GM18507 (cell line): ENCODE results near the gene HYOU1.

Experiments used
- DNase-seq: peaks from one replicate; pipeline ENCODE4 v3.0.0; 2011; ENCODE audit warnings: low read depth; ENCODE audit not compliant: insufficient read length; ENCODE audit errors: extremely low spot score
- FAIRE-seq: peaks from 2 replicates; lab custom pipeline; 2011; peaks lifted over from hg19 to GRCh38; lab: Jason Lieb, UNC

The HYOU1 gene

DNA sequence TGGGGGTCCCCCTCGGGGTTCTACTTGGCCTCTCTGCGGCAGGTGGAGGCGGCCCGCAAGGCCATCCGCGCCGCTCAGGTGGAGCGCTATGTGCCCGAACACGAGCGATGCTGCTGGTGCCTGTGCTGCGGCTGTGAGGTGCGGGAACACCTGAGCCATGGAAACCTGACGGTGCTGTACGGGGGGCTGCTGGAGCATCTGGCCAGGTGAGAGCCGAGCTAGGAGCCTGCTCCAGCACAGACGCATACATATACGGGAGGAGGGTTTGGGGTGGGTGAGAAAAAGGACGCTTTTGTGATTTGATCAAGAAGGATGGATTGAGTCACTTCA, 58.7 kb downstream of the HYOU1 start:
- no peak for FAIRE-seq

DNA sequence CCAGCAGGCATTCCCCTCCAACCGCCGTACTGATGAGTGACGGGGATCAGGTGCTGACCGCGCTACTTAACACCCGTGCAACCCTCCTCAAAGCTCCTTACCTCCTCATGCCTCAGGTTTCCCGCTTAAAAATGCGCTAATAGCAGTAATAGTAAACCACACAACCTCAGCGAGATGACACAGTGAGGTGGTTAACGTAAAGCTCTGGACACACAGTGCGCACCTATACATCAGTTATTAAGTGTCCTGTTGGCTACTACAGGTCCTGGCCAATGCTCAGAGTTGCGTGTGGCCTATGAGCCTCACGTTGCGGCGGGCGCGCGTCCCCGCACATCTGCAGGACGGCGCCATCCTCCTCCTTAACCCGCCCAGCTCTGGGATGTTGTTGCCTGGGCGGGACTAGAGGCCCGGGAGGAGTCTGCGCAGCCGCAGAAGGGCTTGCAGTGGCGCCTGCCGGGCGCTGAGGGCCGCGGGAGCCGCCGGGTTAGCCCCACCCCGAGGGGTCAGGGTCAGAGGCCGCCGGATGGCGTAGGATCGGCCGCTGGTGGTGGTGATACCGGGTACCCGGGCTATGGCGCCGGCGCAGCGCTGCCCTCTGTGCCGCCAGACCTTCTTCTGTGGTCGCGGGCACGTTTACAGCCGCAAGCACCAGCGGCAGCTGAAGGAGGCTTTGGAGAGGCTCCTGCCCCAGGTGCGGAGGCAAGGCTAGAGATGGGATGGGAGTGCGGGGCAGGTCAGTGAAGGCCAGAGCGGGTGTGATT, 59.2 kb downstream of the HYOU1 start, which contains the start of gene CENATAC:
Gene CENATAC, plus strand, starts transcription at position 512 of the 761 bp plus-strand sequence. Its CDS starts 60 bp downstream, at position 572.
- DNase-seq = peak; percentile 98
- peak; percentile 88 for FAIRE-seq

More for the DNA sequence above, 58.7 kb downstream of the HYOU1 start:
- DNase-seq = no peak

DNA sequence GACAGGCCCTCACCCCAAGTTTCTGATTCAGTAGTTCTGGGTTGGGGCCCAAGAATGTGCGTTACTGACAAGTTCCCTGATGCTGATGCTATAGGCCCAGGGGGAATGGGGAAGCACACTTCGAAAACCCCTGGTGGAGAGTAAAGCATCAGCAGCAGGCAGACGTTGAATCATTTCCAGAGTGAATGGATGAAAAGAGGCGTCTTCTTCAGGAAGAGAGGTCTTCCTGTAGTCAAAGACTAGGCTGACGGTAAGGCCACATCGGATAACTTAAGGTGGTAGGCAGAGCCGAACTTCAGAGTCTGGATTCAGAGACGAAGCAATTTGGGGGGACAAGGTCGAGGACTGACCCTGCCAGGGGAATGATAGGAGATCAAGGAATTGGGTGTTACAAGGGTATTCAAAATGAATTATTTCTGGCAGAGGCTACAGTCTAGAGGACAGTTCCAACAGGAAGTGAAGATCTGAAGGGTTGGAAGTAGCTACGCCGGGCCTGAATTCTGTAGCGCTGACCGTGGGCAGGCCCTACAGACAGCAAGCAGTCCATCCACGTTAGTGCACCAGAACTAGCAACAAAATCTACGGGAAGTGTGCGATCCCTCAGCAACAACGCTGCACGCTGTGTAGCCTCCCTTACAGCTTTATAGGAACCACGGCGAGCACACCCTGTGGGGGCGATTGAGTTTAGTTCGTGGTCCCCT, 59.9 kb downstream of the HYOU1 start:
- DNase-seq (peak; percentile 39), FAIRE-seq (peak; percentile 78)
